NOMO-1 treated with dmso at 0.1 percent for 144 hours (cell line): Measurements from ENCODE around the gene SDC3.
A peak's percentile ranks its signal among the peaks of the same experiment; 100 is the strongest.
"Not testable (repeated sequence)": the region's sequence is repeated elsewhere in the genome, so short reads cannot be mapped to it uniquely, and the experiment has no call there.

Source experiments
- DNase-seq: peaks from one replicate; lab custom pipeline; 2025; ENCODE audit not compliant: unreplicated experiment; lab: John Stamatoyannopoulos, UW

Gene SDC3

GRCh38 chr1:30877205-30877912, 31.2 kb downstream of the SDC3 start:
- DNase-seq = no peak

GRCh38 chr1:30876451-30877204, 31.9 kb downstream of the SDC3 start:
- DNase-seq = no peak

- DNase-seq = no peak
Measured at GRCh38 chr1:30875916-30876315, 32.6 kb downstream of the SDC3 start.

DNA sequence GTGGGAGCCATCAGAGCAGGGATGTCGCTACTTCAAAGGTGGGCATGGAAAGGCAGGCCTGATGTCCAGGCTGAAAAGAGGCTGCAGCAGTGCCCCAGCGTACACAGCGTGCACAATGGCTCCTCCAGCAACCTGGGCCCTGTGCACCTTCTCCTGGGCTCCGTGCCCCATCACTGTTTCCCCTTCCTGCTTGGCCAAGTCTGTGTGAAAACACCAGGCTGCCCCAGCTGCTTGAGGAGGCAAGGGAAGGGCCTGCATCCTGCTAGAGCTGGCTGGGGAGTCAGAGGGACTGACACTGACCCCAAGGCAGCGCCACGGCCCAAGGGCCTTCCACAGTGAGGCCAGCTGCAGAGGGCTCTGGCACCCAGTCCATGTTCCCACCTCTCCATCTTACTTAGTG, 33.4 kb downstream of the SDC3 start:
- DNase-seq = no peak

DNA sequence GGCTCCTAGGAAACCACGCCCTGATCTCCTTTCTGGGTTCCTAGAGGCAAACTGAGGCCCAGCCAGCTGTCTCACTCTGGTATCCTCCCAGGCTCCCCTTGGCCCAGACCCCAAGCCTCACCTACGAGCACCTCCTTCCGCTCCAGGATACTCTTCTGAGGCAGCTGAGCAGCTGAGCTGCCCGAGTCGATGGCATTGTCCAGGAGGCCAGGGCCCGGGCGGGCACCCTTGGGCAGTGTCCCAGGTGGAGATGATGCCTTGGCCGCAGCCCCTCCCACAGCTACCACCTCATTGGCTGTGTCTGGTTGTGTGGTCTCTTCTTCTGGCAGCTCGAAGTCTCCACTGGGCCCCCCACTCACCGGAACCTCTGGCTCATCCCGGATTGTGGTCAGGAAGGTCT, 34.4 kb downstream of the SDC3 start:
- no peak for DNase-seq

- no peak for DNase-seq
Measured at GRCh38 chr1:30872948-30873263, 35.7 kb downstream of the SDC3 start.

GRCh38 chr1:30872033-30872947, 36.3 kb downstream of the SDC3 start:
- no peak for DNase-seq

DNA sequence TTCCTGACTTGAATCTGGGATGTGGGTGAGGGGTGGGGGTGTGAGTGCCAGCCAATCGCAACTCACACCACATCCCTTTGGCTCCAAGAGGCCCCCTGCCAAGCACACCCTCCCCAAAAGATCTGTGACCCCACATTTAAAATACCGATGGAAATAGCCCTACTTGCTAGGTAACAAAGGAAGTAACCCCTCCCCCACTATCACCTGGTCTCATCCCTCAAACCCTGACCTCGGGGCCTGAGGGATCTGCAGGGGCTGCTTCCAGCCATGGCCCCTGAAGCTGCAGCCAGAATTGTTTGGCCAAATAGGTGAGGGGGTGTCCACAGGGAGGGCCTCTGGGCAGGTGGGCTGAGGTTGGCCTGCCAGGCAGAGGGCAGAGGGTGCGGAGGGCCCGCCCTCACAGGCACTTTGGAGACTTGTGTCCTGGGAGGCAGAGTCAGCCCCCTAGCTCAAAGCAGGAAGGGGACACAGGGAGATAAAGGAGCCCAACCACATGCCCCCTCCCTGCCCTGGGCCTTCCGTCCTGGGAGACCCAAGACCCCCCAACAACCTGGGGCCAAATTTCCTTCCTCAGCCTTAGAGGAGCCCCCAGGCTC, 37.2 kb downstream of the SDC3 start:
- DNase-seq = no peak

GRCh38 chr1:30870656-30871055, 37.9 kb downstream of the SDC3 start:
- DNase-seq = no peak

GRCh38 chr1:30870035-30870434, 38.5 kb downstream of the SDC3 start:
- DNase-seq = no peak

DNA sequence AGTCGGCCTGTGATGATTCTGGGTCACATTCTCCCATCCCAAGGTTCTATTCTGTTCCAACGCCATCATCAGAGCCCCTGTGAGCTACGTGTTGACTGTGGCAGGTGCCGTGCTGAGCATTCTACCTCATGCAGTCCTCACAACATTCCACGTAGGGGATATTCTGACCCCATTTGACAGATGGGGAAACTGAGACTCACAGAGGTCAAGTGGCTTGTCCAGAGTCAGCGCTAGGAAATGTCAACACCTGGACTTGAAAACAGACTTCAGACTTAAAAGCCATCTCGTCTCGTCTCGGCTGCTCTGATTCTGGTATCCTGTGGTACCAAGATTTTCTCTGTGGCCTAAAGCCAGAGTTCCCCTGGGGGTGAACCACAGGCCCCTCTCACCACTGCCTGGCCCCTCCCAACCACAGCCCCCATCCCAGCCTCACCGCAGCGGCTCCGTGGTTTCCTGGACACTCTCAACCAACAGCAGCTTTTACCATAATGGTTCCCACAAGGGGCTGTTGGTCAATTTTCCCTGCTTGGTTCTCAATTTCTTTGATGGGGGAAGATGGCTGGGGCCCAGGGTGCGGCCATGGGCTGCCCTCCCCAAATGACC, 39.6 kb downstream of the SDC3 start:
- DNase-seq = peak; percentile 32

DNA sequence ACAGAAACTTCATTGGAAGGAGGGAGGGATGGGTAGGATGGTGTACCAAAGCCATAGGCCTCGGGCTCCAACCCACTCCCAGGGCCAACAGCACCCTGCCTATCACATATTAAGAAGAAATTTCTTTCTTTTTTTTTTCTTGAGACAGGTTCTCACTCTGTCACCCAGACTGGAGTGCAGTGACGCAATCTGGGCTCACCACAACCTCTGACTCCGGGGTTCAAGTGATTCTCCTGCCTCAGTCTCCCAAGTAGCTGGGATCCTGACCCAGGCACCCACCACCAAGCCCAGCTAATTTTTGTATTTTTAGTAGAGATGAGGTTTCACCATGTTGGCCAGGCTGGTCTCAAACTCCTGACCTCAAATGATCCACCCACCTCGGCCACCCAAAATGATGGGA, 40.5 kb downstream of the SDC3 start:
- DNase-seq = not testable (repeated sequence)

DNA sequence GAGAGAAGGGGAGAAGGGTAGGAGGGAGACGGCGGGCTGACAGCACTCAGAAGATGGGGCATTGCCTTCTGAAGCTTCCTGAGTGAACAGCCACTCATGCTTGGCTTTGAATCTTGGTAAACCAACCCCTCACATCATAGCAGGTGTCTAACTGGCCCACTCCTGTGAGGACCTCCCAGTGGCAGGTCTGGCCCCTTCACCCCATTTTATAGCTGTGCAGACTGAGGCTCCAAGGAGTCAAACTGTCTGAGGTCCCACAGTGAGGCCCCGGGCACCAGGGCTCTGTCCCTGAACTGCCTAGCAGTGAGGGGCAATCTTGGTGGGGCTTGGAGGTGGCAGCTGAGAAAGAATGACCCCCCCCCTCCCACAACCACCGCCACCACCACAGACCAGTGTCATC, 41.0 kb downstream of the SDC3 start:
- no peak for DNase-seq

- no peak for DNase-seq
Measured at GRCh38 chr1:30866594-30866993, 42.0 kb downstream of the SDC3 start.

DNA sequence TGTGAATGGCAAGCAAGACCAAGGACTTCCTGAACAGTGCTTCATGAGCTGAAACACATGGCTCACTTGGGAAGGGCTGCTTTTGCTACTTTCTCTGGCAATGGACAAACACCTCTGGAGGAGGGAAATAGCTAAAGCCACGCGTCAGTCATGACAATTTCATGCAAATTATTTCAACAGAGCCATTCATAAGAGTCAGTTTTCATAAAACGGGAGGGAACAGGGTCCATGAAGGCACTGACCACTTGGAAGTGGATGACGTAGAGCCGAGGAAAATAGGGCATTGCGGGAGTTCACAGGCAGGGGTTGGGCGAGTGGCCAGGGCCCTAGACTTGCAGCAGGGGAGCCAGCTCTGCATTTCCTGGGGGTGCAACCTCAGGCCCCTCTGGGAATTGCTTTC, 43.9 kb downstream of the SDC3 start:
- no peak for DNase-seq

GRCh38 chr1:30863858-30864604, 44.5 kb downstream of the SDC3 start:
- no peak for DNase-seq

GRCh38 chr1:30860320-30860652, 48.3 kb downstream of the SDC3 start:
- no peak for DNase-seq

DNA sequence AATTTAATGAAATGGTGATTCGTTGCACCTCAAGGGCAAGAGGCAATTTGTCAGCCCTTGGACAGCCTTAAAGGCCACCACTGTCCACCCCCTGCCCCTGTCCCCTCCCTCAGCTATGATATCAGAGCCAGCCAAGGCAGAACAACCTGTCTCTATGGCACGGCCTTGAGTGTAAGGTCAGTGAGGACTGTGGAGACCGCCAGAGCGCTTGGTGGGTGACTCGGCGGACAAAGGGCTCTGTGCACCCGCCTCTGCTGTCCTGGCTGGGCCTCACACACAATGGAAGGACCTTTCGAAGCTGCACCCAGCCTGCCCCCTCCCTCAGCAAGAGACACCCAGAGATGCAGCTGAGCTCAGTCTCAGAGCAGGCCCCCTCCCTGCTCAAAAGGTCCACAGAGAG, 50.6 kb downstream of the SDC3 start:
- DNase-seq = no peak

DNA sequence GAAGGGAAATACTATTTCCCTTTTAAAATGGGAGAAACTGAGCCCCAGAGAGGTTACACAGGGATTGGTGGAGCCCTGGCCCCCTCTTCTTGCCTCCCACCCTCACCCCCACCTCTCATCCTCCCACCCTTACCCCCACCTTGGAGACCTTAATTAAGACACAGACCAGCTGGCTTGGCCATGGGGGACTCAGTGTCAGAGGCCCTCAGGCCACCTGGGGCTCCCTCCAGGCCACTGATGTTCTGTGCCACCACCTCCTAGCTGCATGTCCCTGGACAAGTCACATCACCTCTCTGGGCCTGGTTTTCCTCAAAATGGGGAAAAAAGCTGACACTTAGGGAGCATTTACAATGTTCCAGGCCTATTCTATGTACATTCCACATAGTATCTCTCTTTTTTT, 51.5 kb downstream of the SDC3 start:
- no peak for DNase-seq

GRCh38 chr1:30856260-30856790, 52.2 kb downstream of the SDC3 start:
- no peak for DNase-seq
